ENCODE results near the gene BCAT1.

The BCAT1 gene

GRCh38 chr12:24773996-24774395 is 174.9 kb downstream of the BCAT1 start:
- TF ChIP-seq CTCF (IDR thresholded peaks at IDR 0.05), result no peak
- intact Hi-C loops (cut with DNase I; ENCODE audit: low total_unique reads), result no loop called here
- no peak for DNase-seq
- no peak overlapping the region for H3K27ac ChIP-seq
- peaks cover 0 to 22% (median 0%) of the 10 kb centered on the region in 4 donors for H3K4me1 ChIP-seq
- H3K9me3 ChIP-seq, result no peaks in the 10 kb centered on the region
- no peaks in the 10 kb centered on the region for H3K27me3 ChIP-seq
- H3K36me3 ChIP-seq, result no peaks in the 10 kb centered on the region
- no peak overlapping the region for H3K4me3 ChIP-seq

- Histone ChIP-seq H3K9me3 (no peaks in the 10 kb centered on the region), H3K27ac (no peak overlapping the region), H3K4me1 (peaks cover 0 to 16% (median 0%) of the 10 kb centered on the region in 4 donors), H3K27me3 (no peaks in the 10 kb centered on the region), H3K4me3 (no peak overlapping the region), H3K36me3 (no peaks in the 10 kb centered on the region)
- TF ChIP-seq CTCF (IDR thresholded peaks at IDR 0.05), result no peak
- intact Hi-C loops (cut with DNase I; ENCODE audit: low total_unique reads), result no loop called here
- DNase-seq, result no peak
These were observed 176.1 kb downstream of the BCAT1 start for GRCh38 chr12:24772813-24773212.

GRCh38 chr12:24770821-24771220 is 178.1 kb downstream of the BCAT1 start:
- intact Hi-C loops (cut with DNase I; ENCODE audit: low total_unique reads), result no loop called here
- Histone ChIP-seq H3K4me3 (no peak overlapping the region), H3K27me3 (no peaks in the 10 kb centered on the region), H3K9me3 (no peaks in the 10 kb centered on the region), H3K36me3 (no peaks in the 10 kb centered on the region), H3K27ac (no peak overlapping the region), H3K4me1 (no peaks in the 10 kb centered on the region)
- no peak for TF ChIP-seq CTCF (IDR thresholded peaks at IDR 0.05)
- DNase-seq, result no peak

GRCh38 chr12:24770334-24770733 is 178.6 kb downstream of the BCAT1 start:
- Histone ChIP-seq H3K36me3 (no peaks in the 10 kb centered on the region), H3K4me3 (no peak overlapping the region), H3K4me1 (no peaks in the 10 kb centered on the region), H3K9me3 (no peaks in the 10 kb centered on the region), H3K27ac (no peak overlapping the region), H3K27me3 (no peaks in the 10 kb centered on the region)
- DNase-seq, result no peak
- no peak for TF ChIP-seq CTCF (IDR thresholded peaks at IDR 0.05)
- intact Hi-C loops (cut with DNase I; ENCODE audit: low total_unique reads), result no loop called here

- no peaks in the 10 kb centered on the region for H3K4me1 ChIP-seq
- no peak overlapping the region for H3K27ac ChIP-seq
- no peaks in the 10 kb centered on the region for H3K27me3 ChIP-seq
- no peaks in the 10 kb centered on the region for H3K36me3 ChIP-seq
- H3K4me3 ChIP-seq, result no peak overlapping the region
- H3K9me3 ChIP-seq, result no peaks in the 10 kb centered on the region
- intact Hi-C loops (cut with DNase I; ENCODE audit: low total_unique reads), result no loop called here
- TF ChIP-seq CTCF (IDR thresholded peaks at IDR 0.05), result no peak
- no peak for DNase-seq
These were observed 179.2 kb downstream of the BCAT1 start for GRCh38 chr12:24769682-24770081.

GRCh38 chr12:24768415-24768814 is 180.5 kb downstream of the BCAT1 start:
- Histone ChIP-seq H3K27me3 (no peaks in the 10 kb centered on the region), H3K36me3 (no peaks in the 10 kb centered on the region), H3K4me3 (no peak overlapping the region), H3K27ac (no peak overlapping the region), H3K9me3 (no peaks in the 10 kb centered on the region), H3K4me1 (no peaks in the 10 kb centered on the region)
- TF ChIP-seq CTCF (IDR thresholded peaks at IDR 0.05), result no peak
- DNase-seq, result no peak
- intact Hi-C loops (cut with DNase I; ENCODE audit: low total_unique reads), result no loop called here
